ENCODE results near the gene TWNK.

DNA sequence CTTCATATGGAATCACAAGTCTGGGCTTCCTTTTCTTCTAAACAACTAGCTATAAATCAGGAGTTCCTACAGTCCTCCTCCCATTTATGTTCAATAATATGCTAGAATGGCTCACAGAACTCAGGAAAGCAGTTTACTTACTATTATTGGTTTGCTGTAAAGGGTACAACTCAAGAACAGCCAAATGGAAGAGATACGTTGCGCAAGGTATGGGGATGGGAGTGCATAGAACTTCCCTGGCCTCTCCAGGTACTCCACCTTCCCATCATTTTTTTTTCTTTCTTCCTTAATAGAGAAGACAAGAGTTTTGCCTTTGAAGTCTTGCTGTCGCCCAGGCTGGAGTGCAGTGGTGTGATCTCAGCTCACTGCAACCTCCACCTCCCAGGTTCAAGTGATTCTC lies 45.1 kb upstream of the TWNK start:
- TF ChIP-seq TCF7L2 (IDR thresholded peaks at IDR 0.05; ENCODE audit: borderline replicate concordance, low read depth, low read length) (no peak), ZNF341 (tag by site-specific recombination; IDR thresholded peaks at IDR 0.05; ENCODE audit: low read depth) (no peak), ZNF2 (tag by site-specific recombination; IDR thresholded peaks at IDR 0.05) (no peak), ZNF133 (tag by site-specific recombination; IDR thresholded peaks at IDR 0.05) (no peak), SP7 (tag by site-specific recombination; IDR thresholded peaks at IDR 0.05) (no peak), ZNF274 (IDR thresholded peaks at IDR 0.05; ENCODE audit: low read length) (no peak), ZNF274 (tag by site-specific recombination; IDR thresholded peaks at IDR 0.05; ENCODE audit: borderline replicate concordance) (no peak), REST (tag by site-specific recombination; IDR thresholded peaks at IDR 0.05) (no peak), YY2 (tag by site-specific recombination; IDR thresholded peaks at IDR 0.05) (no peak), HOXD13 (CRISPR knock-in tag; IDR thresholded peaks at IDR 0.05; ENCODE audit: borderline replicate concordance) (no peak), ZNF48 (tag by site-specific recombination; IDR thresholded peaks at IDR 0.05) (no peak), ZNF112 (tag by site-specific recombination; IDR thresholded peaks at IDR 0.05) (no peak)
- TF ChIP-seq, protein P1, sequence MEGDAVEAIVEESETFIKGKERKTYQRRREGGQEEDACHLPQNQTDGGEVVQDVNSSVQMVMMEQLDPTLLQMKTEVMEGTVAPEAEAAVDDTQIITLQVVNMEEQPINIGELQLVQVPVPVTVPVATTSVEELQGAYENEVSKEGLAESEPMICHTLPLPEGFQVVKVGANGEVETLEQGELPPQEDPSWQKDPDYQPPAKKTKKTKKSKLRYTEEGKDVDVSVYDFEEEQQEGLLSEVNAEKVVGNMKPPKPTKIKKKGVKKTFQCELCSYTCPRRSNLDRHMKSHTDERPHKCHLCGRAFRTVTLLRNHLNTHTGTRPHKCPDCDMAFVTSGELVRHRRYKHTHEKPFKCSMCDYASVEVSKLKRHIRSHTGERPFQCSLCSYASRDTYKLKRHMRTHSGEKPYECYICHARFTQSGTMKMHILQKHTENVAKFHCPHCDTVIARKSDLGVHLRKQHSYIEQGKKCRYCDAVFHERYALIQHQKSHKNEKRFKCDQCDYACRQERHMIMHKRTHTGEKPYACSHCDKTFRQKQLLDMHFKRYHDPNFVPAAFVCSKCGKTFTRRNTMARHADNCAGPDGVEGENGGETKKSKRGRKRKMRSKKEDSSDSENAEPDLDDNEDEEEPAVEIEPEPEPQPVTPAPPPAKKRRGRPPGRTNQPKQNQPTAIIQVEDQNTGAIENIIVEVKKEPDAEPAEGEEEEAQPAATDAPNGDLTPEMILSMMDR (tag by site-specific recombination; IDR thresholded peaks at IDR 0.05) = no peak
- TF ChIP-seq, protein P2, sequence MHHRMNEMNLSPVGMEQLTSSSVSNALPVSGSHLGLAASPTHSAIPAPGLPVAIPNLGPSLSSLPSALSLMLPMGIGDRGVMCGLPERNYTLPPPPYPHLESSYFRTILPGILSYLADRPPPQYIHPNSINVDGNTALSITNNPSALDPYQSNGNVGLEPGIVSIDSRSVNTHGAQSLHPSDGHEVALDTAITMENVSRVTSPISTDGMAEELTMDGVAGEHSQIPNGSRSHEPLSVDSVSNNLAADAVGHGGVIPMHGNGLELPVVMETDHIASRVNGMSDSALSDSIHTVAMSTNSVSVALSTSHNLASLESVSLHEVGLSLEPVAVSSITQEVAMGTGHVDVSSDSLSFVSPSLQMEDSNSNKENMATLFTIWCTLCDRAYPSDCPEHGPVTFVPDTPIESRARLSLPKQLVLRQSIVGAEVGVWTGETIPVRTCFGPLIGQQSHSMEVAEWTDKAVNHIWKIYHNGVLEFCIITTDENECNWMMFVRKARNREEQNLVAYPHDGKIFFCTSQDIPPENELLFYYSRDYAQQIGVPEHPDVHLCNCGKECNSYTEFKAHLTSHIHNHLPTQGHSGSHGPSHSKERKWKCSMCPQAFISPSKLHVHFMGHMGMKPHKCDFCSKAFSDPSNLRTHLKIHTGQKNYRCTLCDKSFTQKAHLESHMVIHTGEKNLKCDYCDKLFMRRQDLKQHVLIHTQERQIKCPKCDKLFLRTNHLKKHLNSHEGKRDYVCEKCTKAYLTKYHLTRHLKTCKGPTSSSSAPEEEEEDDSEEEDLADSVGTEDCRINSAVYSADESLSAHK (tag by site-specific recombination; IDR thresholded peaks at IDR 0.05) = no peak
